Measurements from ENCODE around the gene MAP2K3. TPM values are rescaled to one million over a fixed set of nuclear protein-coding genes. Genes with fewer than 3 reads are reported as not detected.

The MAP2K3 gene
- total and polyA plus RNA-seq, 12 donors = 6.4 to 64.8 (median 32.2) TPM

DNA sequence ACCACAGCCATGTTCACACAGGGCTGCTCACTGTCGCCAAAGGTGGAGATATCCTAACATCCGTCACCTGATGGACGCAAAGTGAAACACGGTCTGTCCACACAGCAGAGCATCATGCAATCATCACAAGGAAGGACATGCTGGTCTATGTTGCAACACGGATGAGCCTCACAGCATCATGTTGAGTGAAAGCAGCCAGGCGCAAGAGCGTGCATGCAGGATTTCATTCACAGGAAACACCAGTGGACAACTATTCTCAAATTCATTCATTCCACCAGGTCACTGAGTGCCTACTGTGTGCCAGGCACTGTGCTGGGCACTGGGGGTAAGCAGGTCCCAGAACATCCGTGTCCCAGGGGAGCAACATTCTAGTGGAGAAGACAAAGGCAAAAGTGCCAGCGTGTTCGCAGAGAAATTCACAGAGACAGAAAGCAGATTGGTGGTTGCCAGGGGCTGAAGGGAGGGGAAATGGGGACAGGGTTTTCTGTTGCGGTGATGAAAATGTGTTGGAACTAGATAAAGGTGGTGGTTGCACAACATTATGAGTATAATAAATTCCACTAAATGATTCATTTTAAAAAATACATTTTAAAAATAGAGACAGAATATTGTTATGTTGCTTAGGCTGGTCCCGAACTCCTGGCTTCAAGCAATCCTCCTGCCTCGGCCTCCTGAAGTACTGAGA lies 69.0 kb downstream of the MAP2K3 start:
- intact Hi-C loops (cut with DNase I) = no loop called here
- peak in 1 of 7 donors; percentile 35 for DNase-seq
- TF ChIP-seq, protein P1, sequence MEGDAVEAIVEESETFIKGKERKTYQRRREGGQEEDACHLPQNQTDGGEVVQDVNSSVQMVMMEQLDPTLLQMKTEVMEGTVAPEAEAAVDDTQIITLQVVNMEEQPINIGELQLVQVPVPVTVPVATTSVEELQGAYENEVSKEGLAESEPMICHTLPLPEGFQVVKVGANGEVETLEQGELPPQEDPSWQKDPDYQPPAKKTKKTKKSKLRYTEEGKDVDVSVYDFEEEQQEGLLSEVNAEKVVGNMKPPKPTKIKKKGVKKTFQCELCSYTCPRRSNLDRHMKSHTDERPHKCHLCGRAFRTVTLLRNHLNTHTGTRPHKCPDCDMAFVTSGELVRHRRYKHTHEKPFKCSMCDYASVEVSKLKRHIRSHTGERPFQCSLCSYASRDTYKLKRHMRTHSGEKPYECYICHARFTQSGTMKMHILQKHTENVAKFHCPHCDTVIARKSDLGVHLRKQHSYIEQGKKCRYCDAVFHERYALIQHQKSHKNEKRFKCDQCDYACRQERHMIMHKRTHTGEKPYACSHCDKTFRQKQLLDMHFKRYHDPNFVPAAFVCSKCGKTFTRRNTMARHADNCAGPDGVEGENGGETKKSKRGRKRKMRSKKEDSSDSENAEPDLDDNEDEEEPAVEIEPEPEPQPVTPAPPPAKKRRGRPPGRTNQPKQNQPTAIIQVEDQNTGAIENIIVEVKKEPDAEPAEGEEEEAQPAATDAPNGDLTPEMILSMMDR (IDR thresholded peaks at IDR 0.05) = no peak
- no peak for TF ChIP-seq POLR2A (IDR thresholded peaks at IDR 0.05)

DNA sequence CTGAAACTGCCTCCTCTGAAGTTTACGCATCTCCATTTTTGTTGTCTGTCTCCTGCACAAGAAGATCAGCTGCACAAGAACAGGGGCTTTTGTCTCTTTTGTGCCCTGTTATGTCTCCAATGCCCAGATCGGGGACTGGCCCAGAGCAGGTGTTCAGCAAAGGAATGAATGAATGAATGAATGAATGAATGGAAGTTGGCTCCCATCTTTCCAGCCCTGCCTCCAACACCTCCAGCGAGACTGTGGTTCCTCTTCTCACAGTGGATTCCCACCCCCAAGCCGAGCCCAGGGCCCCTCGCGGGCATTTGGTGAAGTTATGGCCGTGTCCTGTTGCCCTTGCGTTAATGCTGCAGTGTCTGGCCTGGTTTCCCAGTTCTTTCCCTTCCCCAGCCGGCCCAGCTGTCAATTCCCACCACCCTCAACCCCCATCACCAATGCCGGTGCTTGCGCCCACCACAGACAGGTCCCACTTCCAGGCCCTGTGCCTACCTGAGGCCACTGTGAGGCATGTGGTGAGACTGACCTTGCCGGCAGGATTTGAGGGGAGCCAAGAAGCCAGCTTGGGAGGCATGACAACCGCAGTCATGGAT lies 70.4 kb downstream of the MAP2K3 start:
- Histone ChIP-seq H3K36me3 (replicated peaks in 1 of 2) (no peaks in the 10 kb centered on the region), H3K27me3 (no peaks in the 10 kb centered on the region), H3K4me3 (no peak overlapping the region), H3K27ac (no peak overlapping the region), H3K9me3 (replicated peaks in 1 of 3) (no peaks in the 10 kb centered on the region), H3K4me1 (replicated peaks in 1 of 2) (no peaks in the 10 kb centered on the region)
- 80 to 90% (median 88%) methylated on average over 13 of the region's 13 CpGs for WGBS, 4 donors
- no peak for TF ChIP-seq POLR2A (IDR thresholded peaks at IDR 0.05)
- TF ChIP-seq, protein P1 (IDR thresholded peaks at IDR 0.05) = no peak
- intact Hi-C loops (cut with DNase I) = no loop called here
- no peak for DNase-seq

More for the DNA sequence above, 69.0 kb downstream of the MAP2K3 start:
- Histone ChIP-seq H3K27me3 (no peaks in the 10 kb centered on the region), H3K27ac (no peak overlapping the region), H3K4me1 (replicated peaks in 1 of 2) (no peaks in the 10 kb centered on the region), H3K9me3 (replicated peaks in 1 of 3) (no peaks in the 10 kb centered on the region), H3K36me3 (replicated peaks in 1 of 2) (no peaks in the 10 kb centered on the region), H3K4me3 (no peak overlapping the region)
- 67 to 75% (median 69%) methylated on average over 13 of the region's 13 CpGs for WGBS, 4 donors

DNA sequence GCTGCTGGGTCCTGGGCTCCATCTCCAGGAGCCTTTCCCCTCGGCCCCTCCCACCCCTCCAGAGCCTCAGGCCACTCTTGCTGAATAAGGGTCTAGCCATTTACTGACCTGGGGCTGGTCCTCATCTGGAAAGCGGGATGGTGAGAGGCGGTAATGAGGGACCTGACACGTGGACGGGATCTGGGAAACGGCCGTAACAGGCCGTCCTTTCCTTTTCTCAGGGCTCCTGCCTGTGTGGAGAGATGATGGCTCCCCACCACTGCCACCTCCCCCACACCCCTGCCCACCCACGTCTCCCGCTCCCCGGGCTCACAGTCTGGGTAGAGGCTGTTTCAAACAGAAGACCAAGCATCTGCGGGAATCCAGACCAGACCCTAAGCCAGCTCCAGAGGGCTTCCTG lies 71.1 kb downstream of the MAP2K3 start:
- H3K27ac ChIP-seq = no peak overlapping the region
- no peak for DNase-seq
- no peaks in the 10 kb centered on the region for H3K4me1 ChIP-seq (replicated peaks in 1 of 2)
- WGBS, 4 donors = 64 to 88% (median 84%) methylated on average over 5 to 12 of the region's 12 CpGs
- no peaks in the 10 kb centered on the region for H3K36me3 ChIP-seq (replicated peaks in 1 of 2)
- intact Hi-C loops (cut with DNase I) = no loop called here
- no peak for TF ChIP-seq POLR2A (IDR thresholded peaks at IDR 0.05)
- TF ChIP-seq, protein P1 (IDR thresholded peaks at IDR 0.05) = no peak
- H3K27me3 ChIP-seq = no peaks in the 10 kb centered on the region
- H3K9me3 ChIP-seq (replicated peaks in 1 of 3) = no peaks in the 10 kb centered on the region
- H3K4me3 ChIP-seq = no peak overlapping the region

DNA sequence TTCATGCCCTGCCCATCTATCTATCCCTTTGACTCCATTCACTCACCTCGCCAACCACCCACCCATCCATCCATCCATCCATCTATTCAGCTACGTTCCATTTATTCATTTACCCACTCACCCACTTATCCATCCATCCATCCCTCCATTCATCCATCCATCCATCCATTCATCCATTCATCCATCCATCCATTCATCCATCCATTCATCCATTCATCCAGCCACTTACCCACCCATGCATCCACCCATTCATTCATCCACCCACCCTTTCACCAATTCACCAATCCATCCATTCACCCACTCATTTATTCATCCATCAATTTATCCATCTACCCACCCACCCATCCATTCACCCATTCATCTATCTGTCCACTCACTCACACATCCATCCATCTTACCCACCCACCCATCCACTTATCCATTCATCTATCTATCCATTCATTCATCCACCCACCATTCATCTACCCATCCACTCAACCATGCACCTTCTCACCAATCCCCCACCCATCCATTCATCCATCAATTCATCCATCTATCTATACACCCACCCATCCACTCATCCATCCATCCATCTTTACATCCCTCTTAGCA lies 72.1 kb downstream of the MAP2K3 start:
- Histone ChIP-seq H3K36me3 (replicated peaks in 1 of 2) (no peaks in the 10 kb centered on the region), H3K4me1 (replicated peaks in 1 of 2) (no peaks in the 10 kb centered on the region), H3K27ac (no peak overlapping the region), H3K27me3 (no peaks in the 10 kb centered on the region), H3K9me3 (replicated peaks in 1 of 3) (no peaks in the 10 kb centered on the region), H3K4me3 (no peak overlapping the region)
- DNase-seq = no peak
- 91 to 96% (median 94%) methylated on average over 2 of the region's 2 CpGs for WGBS, 4 donors
- intact Hi-C loops (cut with DNase I) = no loop called here
- TF ChIP-seq, protein P1 (IDR thresholded peaks at IDR 0.05) = no peak
- no peak for TF ChIP-seq POLR2A (IDR thresholded peaks at IDR 0.05)

Data from adrenal gland (tissue), 12 donors.